Mesenchymal stem cell (in vitro differentiated cells and primary cell): Measurements from ENCODE around the gene MRPL34.
A peak's percentile ranks its signal among the peaks of the same experiment; 100 is the strongest.

Source experiments
- DNase-seq: peaks from one replicate; pipeline ENCODE4 v3.0.0-alpha.2; 2013
- H2AFZ ChIP-seq: one replicate; pipeline ENCODE4 v1.6.1; 2013; ENCODE audit warnings: low read depth, mild to moderate bottlenecking, control low read depth, inconsistent platforms, low read length, moderate library complexity
- H2AK5ac ChIP-seq: 2 replicates; pipeline ENCODE4 v1.6.1; 2013; ENCODE audit warnings: low read length, moderate library complexity, mild to moderate bottlenecking, inconsistent platforms; ENCODE audit not compliant: severe bottlenecking
- H2BK120ac ChIP-seq: one replicate; pipeline ENCODE4 v1.6.1; 2013; ENCODE audit warnings: low read depth, mild to moderate bottlenecking, inconsistent platforms, low read length, moderate library complexity
- H2BK12ac ChIP-seq, 2 experiments: one replicate each; pipeline ENCODE4 v1.6.1; 2013; ENCODE audit warnings: inconsistent platforms in 2 of 2, low read length in 2 of 2, mild to moderate bottlenecking in 2 of 2, moderate library complexity in 2 of 2, control low read depth in 1 of 2
- H2BK15ac ChIP-seq: one replicate; pipeline ENCODE4 v1.6.1; 2013; ENCODE audit warnings: mild to moderate bottlenecking, low read depth, inconsistent platforms; ENCODE audit not compliant: poor library complexity, severe bottlenecking
- H2BK5ac ChIP-seq: 2 replicates; pipeline ENCODE4 v1.6.1; 2013; ENCODE audit warnings: low read depth, mild to moderate bottlenecking, low read length, control low read depth, inconsistent platforms; ENCODE audit not compliant: poor library complexity, severe bottlenecking
- H3K14ac ChIP-seq, 2 experiments: one replicate each; pipeline ENCODE4 v1.6.1; 2013; ENCODE audit warnings: inconsistent platforms in 2 of 2, low read length in 2 of 2, control low read depth in 1 of 2, mild to moderate bottlenecking in 1 of 2, moderate library complexity in 1 of 2
- H3K18ac ChIP-seq, 2 experiments: one replicate each; pipeline ENCODE4 v1.6.1; 2013; ENCODE audit warnings: inconsistent platforms in 2 of 2, low read length in 2 of 2, control low read depth in 1 of 2, low read depth in 1 of 2, mild to moderate bottlenecking in 1 of 2
- H3K23ac ChIP-seq, 2 experiments: one replicate each; pipeline ENCODE4 v1.6.1; 2013; ENCODE audit warnings: inconsistent platforms in 2 of 2, low read length in 2 of 2, mild to moderate bottlenecking in 2 of 2, moderate library complexity in 2 of 2, control low read depth in 1 of 2
- H3K27ac ChIP-seq: 2 replicates; pipeline ENCODE4 v1.5.1; 2013; ENCODE audit warnings: mild to moderate bottlenecking, moderate library complexity, low read length, control low read depth, inconsistent platforms; ENCODE audit not compliant: poor library complexity, severe bottlenecking
- H3K27me3 ChIP-seq, 2 experiments: 2 replicates each; pipeline versions ENCODE4 v1.6.1 to v1.7.0; 2013; ENCODE audit warnings: low read length in 2 of 2, mild to moderate bottlenecking in 2 of 2, moderate library complexity in 2 of 2, control low read depth in 1 of 2, inconsistent platforms in 1 of 2; ENCODE audit not compliant: control insufficient read depth in 1 of 2, insufficient read depth in 1 of 2
- H3K36me3 ChIP-seq, 2 experiments: 2 replicates each; pipeline versions ENCODE4 v1.6.1 to v1.7.0; 2013; ENCODE audit warnings: low read length in 2 of 2, control low read depth in 1 of 2, inconsistent platforms in 1 of 2, low read depth in 1 of 2, mild to moderate bottlenecking in 1 of 2; ENCODE audit not compliant: insufficient read depth in 2 of 2, control insufficient read depth in 1 of 2
- H3K4ac ChIP-seq, 2 experiments: one replicate each; pipeline ENCODE4 v1.6.1; 2013; ENCODE audit warnings: inconsistent platforms in 2 of 2, low read length in 2 of 2, mild to moderate bottlenecking in 2 of 2, moderate library complexity in 2 of 2, control low read depth in 1 of 2, low read depth in 1 of 2
- H3K4me1 ChIP-seq: 2 replicates; pipeline ENCODE4 v1.6.1; 2013; ENCODE audit warnings: low read depth, low read length, control low read depth; ENCODE audit not compliant: control insufficient read depth, insufficient read depth
- H3K4me2 ChIP-seq: 2 replicates; pipeline ENCODE4 v1.6.1; 2013; ENCODE audit warnings: low read length, mild to moderate bottlenecking, inconsistent platforms; ENCODE audit not compliant: poor library complexity, severe bottlenecking
- H3K4me3 ChIP-seq, 2 experiments: 2 replicates each; pipeline versions ENCODE4 v1.5.1 to v1.7.0; 2013; ENCODE audit warnings: low read length in 2 of 2, mild to moderate bottlenecking in 2 of 2, control low read depth in 1 of 2, low read depth in 1 of 2; ENCODE audit not compliant: insufficient read depth in 1 of 2
- H3K79me1 ChIP-seq: replicated peaks from 2 replicates; pipeline ENCODE4 v1.6.1; 2013; ENCODE audit warnings: mild to moderate bottlenecking, control low read depth, low read length, inconsistent platforms; ENCODE audit not compliant: poor library complexity, severe bottlenecking
- H3K9ac ChIP-seq: 2 replicates; pipeline ENCODE4 v1.7.0; 2013; ENCODE audit warnings: mild to moderate bottlenecking, low read length, moderate library complexity
- H3K9me3 ChIP-seq: 2 replicates; pipeline ENCODE4 v1.7.0; 2013; ENCODE audit warnings: mild to moderate bottlenecking, low read length; ENCODE audit not compliant: control insufficient read depth
- H4K8ac ChIP-seq: one replicate; pipeline ENCODE4 v1.6.1; 2013; ENCODE audit warnings: inconsistent platforms, mild to moderate bottlenecking, low read length, moderate library complexity
- H4K91ac ChIP-seq: one replicate; pipeline ENCODE4 v1.6.1; 2013; ENCODE audit warnings: mild to moderate bottlenecking, low read length, inconsistent platforms
- WGBS: methylation state at CpG from one replicate; pipeline ENCODE4 v1.1.7; 2013; ENCODE audit warnings: mixed read lengths; 5-methylcytosine and 5-hydroxymethylcytosine counted together

Gene MRPL34

GRCh38 chr19:17300992-17301619 lies 4.6 kb upstream of the MRPL34 start:
- Histone ChIP-seq H3K9ac (no peak overlapping the region), H4K91ac (peak overlapping the region; percentile 83)

GRCh38 chr19:17302391-17303166 lies 3.1 kb upstream of the MRPL34 start:
- H3K9me3 ChIP-seq = no peaks in the 10 kb centered on the region
- no peak overlapping the region for H2BK12ac ChIP-seq
- H4K91ac ChIP-seq = peak overlapping the region; percentile 50
- peak overlapping the region; percentile 74 for H3K4me2 ChIP-seq
- H2BK120ac ChIP-seq = peak overlapping the region; percentile 83
- no peak overlapping the region for H2AFZ ChIP-seq
- peak overlapping the region; percentile 89 for H4K8ac ChIP-seq
- peak overlapping the region; percentile 77 for H3K9ac ChIP-seq
- WGBS = 47% methylated on average over 29 of the region's 29 CpGs
- peak overlapping the region; percentile 44 to 92 for H3K14ac ChIP-seq
- H2AK5ac ChIP-seq = no peak overlapping the region
- H2BK15ac ChIP-seq = peak overlapping the region; percentile 67
- no peak overlapping the region for H3K23ac ChIP-seq
- peak overlapping the region in 1 of 2 experiments; percentile 35 for H3K4ac ChIP-seq
- peak overlapping the region; percentile 73 to 77 for H3K4me3 ChIP-seq
- peaks cover 32% of the 10 kb centered on the region for H3K79me1 ChIP-seq
- no peaks in the 10 kb centered on the region for H3K27me3 ChIP-seq
- peaks cover 31% of the 10 kb centered on the region for H3K4me1 ChIP-seq
- peaks cover 3 to 35% of the 10 kb centered on the region in 2 experiments for H3K36me3 ChIP-seq
- no peak overlapping the region for H2BK5ac ChIP-seq
- H3K18ac ChIP-seq = peak overlapping the region; percentile 33 to 61
- no peak overlapping the region for H3K27ac ChIP-seq
- DNase-seq = no peak

More at GRCh38 chr19:17300992-17301619, 4.6 kb upstream of the MRPL34 start:
- H3K18ac ChIP-seq = no peak overlapping the region
- no peak for DNase-seq
- H2BK5ac ChIP-seq = no peak overlapping the region
- H3K4me2 ChIP-seq = no peak overlapping the region
- H3K23ac ChIP-seq = no peak overlapping the region
- no peak overlapping the region for H3K4ac ChIP-seq
- H2BK12ac ChIP-seq = no peak overlapping the region
- H3K27ac ChIP-seq = no peak overlapping the region
- WGBS = 96% methylated on average over 51 of the region's 51 CpGs
- H3K14ac ChIP-seq = no peak overlapping the region
- peaks cover 28% of the 10 kb centered on the region for H3K79me1 ChIP-seq
- H3K4me3 ChIP-seq = no peak overlapping the region
- H2AK5ac ChIP-seq = no peak overlapping the region
- no peak overlapping the region for H2BK120ac ChIP-seq
- no peaks in the 10 kb centered on the region for H3K27me3 ChIP-seq
- H3K9me3 ChIP-seq = no peaks in the 10 kb centered on the region
- peaks cover 30% of the 10 kb centered on the region for H3K4me1 ChIP-seq
- H3K36me3 ChIP-seq = peaks cover 3 to 40% of the 10 kb centered on the region in 2 experiments
- H4K8ac ChIP-seq = no peak overlapping the region
- H2BK15ac ChIP-seq = no peak overlapping the region
- H2AFZ ChIP-seq = no peak overlapping the region

GRCh38 chr19:17303167-17303939 lies 2.3 kb upstream of the MRPL34 start, which contains the start of gene ABHD8:
TSS of gene ABHD8 (minus strand) at chr19:17303425. CDS start at chr19:17301616, 1,809 bp downstream.
- H3K4me3 ChIP-seq = peak within 1 kb of the TSS; percentile 73 to 77
- H2BK12ac ChIP-seq = peak within 1 kb of the TSS; percentile 48 to 77
- no peaks in the 10 kb centered on the region for H3K9me3 ChIP-seq
- peak within 1 kb of the TSS; percentile 35 to 45 for H3K4ac ChIP-seq
- DNase-seq = peak; percentile 94
- no peak within 1 kb of the TSS for H3K27ac ChIP-seq
- H3K9ac ChIP-seq = peak within 1 kb of the TSS; percentile 77
- H3K18ac ChIP-seq = peak within 1 kb of the TSS; percentile 69 to 91
- H2AFZ ChIP-seq = no peak within 1 kb of the TSS
- H3K23ac ChIP-seq = no peak within 1 kb of the TSS
- peak within 1 kb of the TSS; percentile 74 for H3K4me2 ChIP-seq
- H3K36me3 ChIP-seq = peaks cover 0 to 32% of the 10 kb centered on the region in 2 experiments
- peak within 1 kb of the TSS; percentile 44 to 92 for H3K14ac ChIP-seq
- peak within 1 kb of the TSS; percentile 89 for H2AK5ac ChIP-seq
- peaks cover 31% of the 10 kb centered on the region for H3K4me1 ChIP-seq
- H3K27me3 ChIP-seq = no peaks in the 10 kb centered on the region
- WGBS = 3% methylated on average over 45 of the region's 52 CpGs
- peaks cover 35% of the 10 kb centered on the region for H3K79me1 ChIP-seq
- H4K8ac ChIP-seq = peak within 1 kb of the TSS; percentile 95
- H2BK15ac ChIP-seq = peak within 1 kb of the TSS; percentile 89
- H2BK5ac ChIP-seq = no peak within 1 kb of the TSS
- peak within 1 kb of the TSS; percentile 83 for H2BK120ac ChIP-seq
- peak within 1 kb of the TSS; percentile 50 for H4K91ac ChIP-seq
